Measurements from ENCODE around the gene HAAO.

HAAO gene

GRCh38 chr2:42767080-42767898 lies 25.1 kb downstream of the HAAO start:
- no peak for DNase-seq

GRCh38 chr2:42765686-42766085 lies 26.7 kb downstream of the HAAO start:
- DNase-seq: no peak

- no peak for DNase-seq
Observed at GRCh38 chr2:42764901-42765300, 27.5 kb downstream of the HAAO start.

GRCh38 chr2:42764096-42764495 lies 28.3 kb downstream of the HAAO start, which contains the start of gene OXER1:
Gene OXER1, minus strand, starts transcription at chr2:42764135. Its CDS starts 73 bp downstream, at chr2:42764062.
- DNase-seq: no peak

GRCh38 chr2:42762823-42763804 lies 29.3 kb downstream of the HAAO start:
- DNase-seq: no peak

GRCh38 chr2:42762155-42762554 lies 30.2 kb downstream of the HAAO start:
- no peak for DNase-seq

GRCh38 chr2:42761554-42761953 lies 30.8 kb downstream of the HAAO start:
- DNase-seq: no peak

GRCh38 chr2:42758751-42759150 lies 33.6 kb downstream of the HAAO start:
- DNase-seq: no peak

- DNase-seq: no peak
Observed at GRCh38 chr2:42757981-42758740, 34.2 kb downstream of the HAAO start.

GRCh38 chr2:42756966-42757513 lies 35.3 kb downstream of the HAAO start:
- DNase-seq: no peak

- no peak for DNase-seq
Observed at GRCh38 chr2:42756150-42756775, 36.1 kb downstream of the HAAO start.

- DNase-seq: no peak
Observed at GRCh38 chr2:42755191-42755880, 37.0 kb downstream of the HAAO start.

GRCh38 chr2:42754776-42755140 lies 37.6 kb downstream of the HAAO start:
- DNase-seq: no peak

GRCh38 chr2:42754021-42754775 lies 38.2 kb downstream of the HAAO start:
- no peak for DNase-seq

- DNase-seq: no peak
Observed at GRCh38 chr2:42752816-42753813, 39.3 kb downstream of the HAAO start.

- no peak for DNase-seq
Observed at GRCh38 chr2:42752314-42752713, 40.1 kb downstream of the HAAO start.

- DNase-seq: no peak
Observed at GRCh38 chr2:42748840-42749239, 43.5 kb downstream of the HAAO start.

GRCh38 chr2:42747422-42747821 lies 45.0 kb downstream of the HAAO start:
- no peak for DNase-seq

- no peak for DNase-seq
Observed at GRCh38 chr2:42744545-42745082, 47.8 kb downstream of the HAAO start.
